NOMO-1 treated with dmso at 0.1 percent for 144 hours (cell line): ENCODE measurements around the gene GDF7.
"Not testable (repeated sequence)": the region's sequence is repeated elsewhere in the genome, so short reads cannot be mapped to it uniquely, and the experiment has no call there.

Source experiments
- DNase-seq: peaks from one replicate; lab custom pipeline; 2025; ENCODE audit not compliant: unreplicated experiment; lab: John Stamatoyannopoulos, UW

GDF7 gene

GRCh38 chr2:20696366-20696765, 29.4 kb downstream of the GDF7 start:
- DNase-seq = no peak

- DNase-seq = no peak
Measured at GRCh38 chr2:20697322-20697934, 30.5 kb downstream of the GDF7 start.

GRCh38 chr2:20698916-20699613, 32.1 kb downstream of the GDF7 start:
- no peak for DNase-seq

DNA sequence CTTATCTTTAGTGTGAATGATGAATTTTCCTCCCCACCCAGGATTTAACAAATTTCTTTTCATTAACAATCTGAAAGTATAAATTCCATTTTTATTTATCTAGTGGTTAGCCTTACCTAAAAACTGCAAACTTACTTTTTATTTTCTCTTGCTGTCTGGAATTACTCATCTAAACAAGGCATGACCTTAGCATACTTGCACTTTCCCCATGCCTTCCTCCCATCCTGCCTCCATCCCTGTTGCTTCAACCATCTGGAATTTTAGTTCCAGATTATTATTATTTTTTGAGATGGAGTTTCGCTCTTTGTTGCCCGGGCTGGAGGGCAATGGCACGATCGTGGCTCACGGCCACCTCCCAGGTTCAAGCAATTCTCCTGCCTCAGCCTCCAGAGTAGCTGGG, 35.6 kb downstream of the GDF7 start:
- no peak for DNase-seq

GRCh38 chr2:20704886-20705285, 37.9 kb downstream of the GDF7 start:
- DNase-seq = no peak

DNA sequence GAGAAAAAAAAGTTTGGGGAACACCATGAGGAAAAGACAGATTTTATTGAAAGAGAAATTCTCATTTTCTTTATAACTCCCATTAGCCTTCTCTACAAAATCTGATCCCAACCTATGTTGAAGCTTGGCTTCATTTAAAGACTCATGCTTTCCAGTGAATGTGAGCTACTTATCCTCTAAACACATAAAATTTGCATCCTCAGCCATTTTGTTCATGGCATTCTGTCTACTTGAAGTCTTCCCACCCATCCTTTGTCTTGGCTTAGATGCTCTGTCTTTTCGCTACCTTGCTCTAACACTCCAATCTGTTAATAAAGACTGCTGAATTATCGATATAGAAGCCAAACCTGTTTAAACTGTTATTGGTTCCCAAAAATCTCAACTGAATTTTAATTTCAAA, 39.3 kb downstream of the GDF7 start:
- DNase-seq = no peak

DNA sequence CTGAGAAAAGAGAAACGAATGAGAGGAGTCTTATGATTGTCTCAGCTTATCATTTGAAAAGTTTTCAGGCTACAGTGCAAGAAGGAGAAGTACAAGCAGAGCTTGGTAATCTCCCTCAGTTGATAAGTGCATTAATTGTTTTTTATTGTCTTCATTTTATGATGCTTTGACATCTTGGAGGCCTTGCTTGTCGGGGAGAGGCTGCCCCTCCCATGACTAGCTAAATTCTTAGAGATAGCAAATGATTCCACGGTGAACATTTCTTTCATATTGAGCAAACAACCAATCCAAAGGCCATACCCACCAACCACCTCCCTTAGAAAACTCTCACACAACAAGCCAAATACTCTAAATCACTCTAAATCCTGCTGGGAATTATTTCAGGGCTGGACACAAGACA, 39.8 kb downstream of the GDF7 start:
- DNase-seq = no peak

DNA sequence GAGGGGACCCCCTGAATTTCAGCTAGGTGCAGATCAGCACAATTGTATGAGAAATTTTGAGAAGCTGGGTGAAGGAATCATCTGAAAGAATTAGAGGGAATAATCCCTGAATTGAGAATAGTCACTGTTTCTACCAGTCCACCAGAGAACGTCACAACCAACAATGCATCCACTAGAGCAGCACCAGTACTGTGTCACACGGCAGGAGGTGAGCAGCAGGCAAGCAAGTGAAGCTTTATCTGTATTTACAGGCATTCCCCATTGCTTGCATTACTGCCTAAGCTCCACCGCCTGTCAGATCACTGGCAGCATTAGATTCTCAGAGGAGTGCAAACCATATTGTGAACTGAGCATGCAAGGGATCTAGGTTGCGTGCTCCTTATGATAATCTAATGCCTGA, 40.7 kb downstream of the GDF7 start:
- DNase-seq = no peak

GRCh38 chr2:20711641-20712040, 44.7 kb downstream of the GDF7 start:
- not testable (repeated sequence) for DNase-seq

DNA sequence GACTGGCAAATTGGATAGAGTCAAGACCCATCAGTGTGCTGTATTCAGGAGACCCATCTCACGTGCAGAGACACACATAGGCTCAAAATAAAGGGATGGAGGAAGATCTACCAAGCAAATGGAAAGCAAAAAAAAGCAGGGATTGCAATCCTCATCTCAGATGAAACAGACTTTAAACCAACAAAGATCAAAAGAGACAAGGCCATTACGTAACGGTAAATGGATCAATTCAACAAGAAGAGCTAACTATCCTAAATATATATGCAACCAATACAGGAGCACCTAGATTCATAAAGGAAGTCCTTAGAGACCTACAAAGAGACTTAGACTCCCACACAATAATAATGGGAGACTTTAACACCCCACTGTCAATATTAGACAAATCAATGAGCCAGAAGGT, 46.6 kb downstream of the GDF7 start:
- DNase-seq = not testable (repeated sequence)

- not testable (repeated sequence) for DNase-seq
Measured at GRCh38 chr2:20714412-20714811, 47.5 kb downstream of the GDF7 start.

DNA sequence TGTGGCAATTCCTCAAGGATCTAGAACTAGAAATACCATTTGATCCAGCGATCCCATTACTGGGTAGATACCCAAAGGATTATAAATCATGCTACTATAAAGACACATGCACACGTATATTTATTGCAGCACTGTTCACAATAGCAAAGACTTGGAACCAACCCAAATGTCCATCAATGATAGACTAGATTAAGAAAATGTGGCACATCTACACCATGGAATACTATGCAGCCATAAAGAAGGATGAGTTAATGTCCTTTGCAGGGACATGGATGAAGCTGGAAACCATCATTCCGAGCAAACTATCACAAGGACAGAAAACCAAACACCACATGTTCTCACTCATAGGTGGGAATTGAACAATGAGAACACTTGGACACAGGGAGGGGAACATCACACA, 49.2 kb downstream of the GDF7 start:
- not testable (repeated sequence) for DNase-seq

- no peak for DNase-seq
Measured at GRCh38 chr2:20717641-20718040, 50.7 kb downstream of the GDF7 start.

DNA sequence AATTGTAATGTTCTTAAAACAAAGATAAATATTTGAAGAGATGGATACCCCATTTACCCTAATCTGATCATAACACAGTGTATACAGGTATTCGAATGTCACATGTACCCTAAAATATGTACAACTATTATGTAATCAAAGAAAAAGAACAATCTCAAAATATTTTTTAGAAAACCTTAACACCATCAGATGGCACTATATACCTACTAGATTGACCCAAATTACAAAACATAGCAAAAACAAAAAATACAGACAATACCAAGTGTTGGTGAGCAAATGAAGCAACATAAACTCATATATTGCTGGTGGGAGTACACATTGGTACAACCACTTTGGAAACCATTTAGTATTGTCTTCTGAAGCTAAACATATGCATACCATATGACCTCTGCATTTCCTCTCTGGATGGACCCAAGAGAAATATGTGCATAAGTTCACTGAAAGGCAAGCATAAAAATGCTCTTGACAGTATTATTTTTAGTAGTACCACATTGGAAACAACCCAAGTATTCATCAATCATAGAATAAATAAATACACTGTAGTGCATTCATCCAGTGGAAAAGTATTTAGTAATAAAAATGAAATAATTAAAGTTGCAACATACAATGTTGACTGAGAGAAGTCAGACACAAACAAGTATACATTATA, 55.8 kb downstream of the GDF7 start:
- no peak for DNase-seq

- DNase-seq = no peak
Measured at GRCh38 chr2:20723543-20723942, 56.6 kb downstream of the GDF7 start.

DNA sequence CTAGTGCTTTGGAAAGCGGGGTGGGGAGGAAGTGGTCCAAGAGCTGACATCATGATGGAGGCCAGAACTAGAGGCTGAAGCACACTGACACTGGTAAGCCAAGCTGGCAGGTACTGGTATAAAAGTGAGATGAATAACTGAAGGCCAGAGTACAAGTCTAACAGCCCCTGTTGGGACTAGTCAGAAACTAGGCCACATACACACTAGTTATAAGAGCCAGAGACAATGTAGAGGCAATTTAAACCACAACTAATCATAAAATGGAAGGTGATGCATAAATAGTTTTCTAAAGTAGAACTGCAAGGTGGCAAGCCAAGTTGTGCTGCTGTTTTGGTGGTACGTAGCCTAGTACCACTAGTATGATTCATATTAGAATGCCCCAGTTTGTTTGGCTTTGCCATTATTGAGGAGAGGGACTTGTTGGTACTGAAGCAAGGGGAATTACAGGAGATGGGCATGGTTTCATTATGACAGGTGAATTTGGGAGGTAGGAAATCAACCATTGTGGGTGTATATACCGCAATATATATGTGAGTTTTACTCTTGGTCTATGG, 57.6 kb downstream of the GDF7 start:
- no peak for DNase-seq

DNA sequence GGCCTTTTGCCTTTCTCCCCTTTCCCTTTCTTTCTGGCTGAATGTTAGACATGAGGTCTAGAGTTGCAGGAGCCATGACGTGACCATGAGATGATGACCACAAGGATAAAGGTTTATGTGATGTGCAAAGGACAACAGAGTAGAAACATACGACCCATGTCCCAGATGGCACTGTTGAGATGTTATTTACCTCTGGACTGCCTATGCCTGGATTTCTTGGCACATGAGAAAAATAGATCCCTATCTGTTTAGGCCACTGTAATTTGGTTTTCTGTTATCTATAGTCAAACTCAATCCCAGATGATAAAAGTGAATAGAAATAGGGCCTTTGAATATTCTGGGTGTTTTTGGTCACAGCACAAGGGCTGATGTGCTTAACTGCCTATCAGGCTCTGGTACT, 58.8 kb downstream of the GDF7 start:
- DNase-seq = no peak

- DNase-seq = no peak
Measured at GRCh38 chr2:20726913-20727312, 60.0 kb downstream of the GDF7 start.

GRCh38 chr2:20728114-20728758, 61.3 kb downstream of the GDF7 start:
- DNase-seq = peak; percentile 2
